Fibroblast of skin of left biceps (primary cell): ENCODE measurements around the gene ENPP7.

Experiments
- DNase-seq, 2 experiments: peaks; one replicate each; pipeline ENCODE4 v3.0.0-alpha.2; 2013; ENCODE audit warnings: low read depth in 2 of 2

The ENPP7 gene

DNA sequence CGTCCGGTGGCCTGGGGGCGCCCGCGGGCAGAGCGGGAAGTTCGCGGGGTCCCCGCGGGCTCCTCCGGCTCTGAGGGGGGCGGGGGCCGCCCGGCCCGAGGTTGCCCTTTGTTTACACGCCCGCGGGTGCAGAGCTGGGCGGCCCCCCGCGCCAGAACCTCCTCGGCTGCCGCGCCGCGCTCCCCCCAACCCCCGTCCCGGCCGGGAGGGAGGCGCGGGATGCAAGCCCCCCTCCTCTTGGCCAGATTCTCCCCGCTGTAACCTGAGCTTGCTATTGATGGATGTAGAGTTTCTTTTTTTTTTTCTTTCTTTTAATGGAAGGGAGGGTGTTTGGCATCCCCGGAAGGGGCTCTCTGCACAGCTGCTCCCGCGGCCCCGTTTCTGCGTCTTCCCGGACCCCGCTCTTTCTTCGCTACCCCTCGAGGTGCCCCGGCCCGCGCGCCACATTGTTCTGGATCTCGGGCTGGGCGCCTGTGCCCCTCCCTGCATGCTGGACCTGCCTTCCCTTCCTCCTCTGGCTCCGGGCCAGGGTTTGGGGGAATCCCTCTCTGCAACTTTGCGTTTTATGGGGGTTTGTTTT, 47.9 kb downstream of the ENPP7 start:
- no peak for DNase-seq

DNA sequence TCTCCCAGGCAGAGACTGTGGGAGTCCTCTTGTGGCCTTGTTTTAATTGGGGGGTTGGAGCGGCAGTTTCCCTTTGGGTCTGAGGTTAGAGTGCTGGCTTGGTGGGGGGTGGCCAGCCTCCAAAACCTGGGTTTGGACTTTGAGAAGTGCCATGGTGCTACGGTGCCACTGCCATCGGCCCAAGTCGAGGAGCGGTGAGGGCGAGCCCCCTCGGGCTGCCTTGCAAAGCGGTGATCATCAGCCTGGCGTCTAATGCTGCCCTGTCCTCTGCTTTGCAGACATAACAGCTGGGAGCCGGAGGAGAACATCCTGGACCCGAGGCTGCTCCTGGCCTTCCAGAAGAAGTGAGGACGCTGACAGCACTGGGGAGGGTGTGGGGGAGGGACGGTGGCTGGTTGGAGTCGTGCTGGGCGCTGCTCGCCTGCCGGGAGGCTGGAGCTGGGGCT, 48.4 kb downstream of the ENPP7 start:
- no peak for DNase-seq

DNA sequence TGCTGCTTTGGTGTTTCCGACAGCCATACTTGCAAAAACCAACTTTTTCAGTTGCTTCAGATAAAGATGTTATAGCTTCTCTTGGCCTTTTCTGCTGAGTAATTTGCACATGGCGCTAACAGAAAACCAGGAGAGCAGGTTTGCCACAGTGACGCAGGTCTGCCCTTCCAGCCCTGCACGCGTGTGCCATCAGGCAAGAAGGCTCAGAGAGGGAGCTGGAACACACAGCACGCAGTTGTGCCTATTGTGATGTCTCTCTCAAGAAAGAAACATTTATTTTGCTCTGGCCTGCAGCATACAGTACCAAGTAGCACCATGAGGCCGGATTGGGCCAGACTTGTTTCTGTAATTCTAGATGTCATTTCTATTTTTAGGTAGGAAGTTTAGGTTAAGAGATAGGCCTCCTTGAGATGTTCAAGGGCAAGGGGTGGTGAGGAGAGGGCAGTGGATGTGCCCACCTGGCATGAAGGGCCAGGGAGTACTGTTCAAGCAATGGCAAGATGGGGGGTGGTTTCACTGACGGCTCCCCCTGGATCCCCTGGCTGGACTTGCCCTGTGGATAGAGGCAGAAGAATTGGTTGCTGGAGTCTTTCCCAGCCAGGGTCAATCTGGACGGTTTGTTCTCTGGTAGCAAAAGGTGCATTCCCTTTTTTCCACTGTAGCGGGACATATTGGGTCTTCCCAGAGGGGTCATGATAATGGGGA, 49.1 kb downstream of the ENPP7 start:
- no peak for DNase-seq

DNA sequence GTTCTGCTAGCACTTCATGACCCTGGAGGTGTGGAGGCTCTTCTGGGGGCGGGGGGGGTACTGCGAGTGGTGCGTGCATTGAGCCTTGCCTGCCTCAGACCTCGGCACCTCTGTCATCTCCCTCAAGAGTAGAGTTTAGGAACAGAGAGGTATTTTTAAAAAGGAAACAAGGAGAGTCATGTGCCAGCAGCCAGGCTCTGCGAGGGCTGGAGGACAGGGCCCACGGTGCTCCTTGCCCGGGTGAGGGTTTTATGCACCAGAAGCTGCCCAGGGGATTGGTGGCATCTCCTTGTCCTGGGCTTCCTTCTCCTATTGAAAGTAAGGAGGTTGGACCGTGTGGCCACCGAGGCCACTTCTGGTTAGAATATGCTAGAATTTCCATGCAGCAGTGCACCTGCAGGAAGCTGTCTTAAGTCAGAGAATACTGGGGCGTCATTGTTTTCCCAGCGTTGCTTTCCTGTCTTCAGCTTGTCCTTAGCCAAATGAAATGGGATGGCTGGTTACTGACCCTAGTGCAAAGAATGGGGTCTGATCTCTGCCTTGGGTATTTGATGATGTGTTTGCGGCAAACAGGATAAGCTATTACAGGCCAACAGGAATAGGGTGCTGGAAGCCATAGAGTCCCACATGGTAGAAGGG, 50.4 kb downstream of the ENPP7 start:
- DNase-seq: no peak

DNA sequence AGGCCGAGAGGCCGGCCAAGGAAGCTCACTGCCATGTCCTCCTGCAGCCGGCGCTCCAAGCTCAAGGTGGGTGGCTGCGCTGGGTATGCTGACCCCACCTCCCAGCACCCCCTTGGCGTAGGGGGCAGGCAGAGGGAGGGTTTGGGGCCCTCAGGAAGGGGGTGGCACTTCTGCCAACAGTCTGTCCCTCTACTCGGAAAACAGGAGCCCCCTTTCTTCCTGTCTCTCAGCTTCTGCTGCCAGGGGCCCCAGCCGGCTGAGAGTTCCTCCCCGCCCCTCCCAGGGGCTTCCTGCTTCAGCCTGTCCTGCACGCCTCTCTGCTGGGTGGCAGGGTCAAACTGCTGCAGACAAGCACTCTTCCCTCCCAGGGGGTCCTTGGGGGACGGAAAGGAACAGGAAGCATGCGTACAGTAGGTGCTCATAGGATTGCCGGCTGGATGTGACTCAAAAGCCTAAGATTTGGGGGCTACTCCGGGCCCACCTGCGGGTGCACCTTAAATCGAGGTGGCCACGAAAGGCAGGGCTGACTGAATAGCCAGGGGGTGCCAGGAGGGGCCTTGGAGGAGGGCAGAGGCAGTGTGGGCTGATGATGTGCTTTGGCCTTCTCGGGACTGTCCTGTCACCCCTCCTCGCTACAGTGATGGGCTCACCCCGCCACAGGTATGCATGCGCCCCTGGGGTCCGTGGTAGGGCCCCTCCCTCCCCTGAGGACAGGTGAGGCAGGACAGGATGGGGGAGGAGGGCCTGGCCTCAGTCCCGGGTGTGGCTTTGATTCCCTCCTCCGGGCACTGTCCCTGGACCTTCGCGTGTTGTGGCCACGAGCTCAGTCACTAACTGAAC, 51.2 kb downstream of the ENPP7 start:
- no peak for DNase-seq

DNA sequence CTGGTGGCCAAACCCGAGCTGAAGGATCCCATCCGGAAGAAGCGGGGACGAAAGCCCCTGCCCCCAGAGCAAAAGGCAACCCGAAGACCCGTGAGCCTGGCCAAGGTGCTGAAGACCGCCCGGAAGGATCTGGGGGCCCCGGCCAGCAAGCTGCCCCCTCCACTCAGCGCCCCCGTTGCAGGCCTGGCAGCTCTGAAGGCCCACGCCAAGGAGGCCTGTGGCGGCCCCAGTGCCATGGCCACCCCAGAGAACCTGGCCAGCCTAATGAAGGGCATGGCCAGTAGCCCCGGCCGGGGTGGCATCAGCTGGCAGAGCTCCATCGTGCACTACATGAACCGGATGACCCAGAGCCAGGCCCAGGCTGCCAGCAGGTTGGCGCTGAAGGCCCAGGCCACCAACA, 53.1 kb downstream of the ENPP7 start:
- no peak for DNase-seq

DNA sequence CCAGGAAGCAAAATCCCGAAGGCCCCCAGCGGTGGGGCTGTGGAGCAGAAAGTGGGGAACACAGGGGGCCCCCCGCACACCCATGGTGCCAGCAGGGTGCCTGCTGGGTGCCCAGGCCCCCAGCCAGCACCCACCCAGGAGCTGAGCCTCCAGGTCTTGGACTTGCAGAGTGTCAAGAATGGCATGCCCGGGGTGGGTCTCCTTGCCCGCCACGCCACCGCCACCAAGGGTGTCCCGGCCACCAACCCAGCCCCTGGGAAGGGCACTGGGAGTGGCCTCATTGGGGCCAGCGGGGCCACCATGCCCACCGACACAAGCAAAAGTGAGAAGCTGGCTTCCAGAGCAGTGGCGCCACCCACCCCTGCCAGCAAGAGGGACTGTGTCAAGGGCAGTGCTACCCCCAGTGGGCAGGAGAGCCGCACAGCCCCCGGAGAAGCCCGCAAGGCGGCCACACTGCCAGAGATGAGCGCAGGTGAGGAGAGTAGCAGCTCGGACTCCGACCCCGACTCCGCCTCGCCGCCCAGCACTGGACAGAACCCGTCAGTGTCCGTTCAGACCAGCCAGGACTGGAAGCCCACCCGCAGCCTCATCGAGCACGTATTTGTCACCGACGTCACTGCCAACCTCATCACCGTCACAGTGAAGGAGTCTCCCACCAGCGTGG, 53.7 kb downstream of the ENPP7 start:
- DNase-seq: no peak

DNA sequence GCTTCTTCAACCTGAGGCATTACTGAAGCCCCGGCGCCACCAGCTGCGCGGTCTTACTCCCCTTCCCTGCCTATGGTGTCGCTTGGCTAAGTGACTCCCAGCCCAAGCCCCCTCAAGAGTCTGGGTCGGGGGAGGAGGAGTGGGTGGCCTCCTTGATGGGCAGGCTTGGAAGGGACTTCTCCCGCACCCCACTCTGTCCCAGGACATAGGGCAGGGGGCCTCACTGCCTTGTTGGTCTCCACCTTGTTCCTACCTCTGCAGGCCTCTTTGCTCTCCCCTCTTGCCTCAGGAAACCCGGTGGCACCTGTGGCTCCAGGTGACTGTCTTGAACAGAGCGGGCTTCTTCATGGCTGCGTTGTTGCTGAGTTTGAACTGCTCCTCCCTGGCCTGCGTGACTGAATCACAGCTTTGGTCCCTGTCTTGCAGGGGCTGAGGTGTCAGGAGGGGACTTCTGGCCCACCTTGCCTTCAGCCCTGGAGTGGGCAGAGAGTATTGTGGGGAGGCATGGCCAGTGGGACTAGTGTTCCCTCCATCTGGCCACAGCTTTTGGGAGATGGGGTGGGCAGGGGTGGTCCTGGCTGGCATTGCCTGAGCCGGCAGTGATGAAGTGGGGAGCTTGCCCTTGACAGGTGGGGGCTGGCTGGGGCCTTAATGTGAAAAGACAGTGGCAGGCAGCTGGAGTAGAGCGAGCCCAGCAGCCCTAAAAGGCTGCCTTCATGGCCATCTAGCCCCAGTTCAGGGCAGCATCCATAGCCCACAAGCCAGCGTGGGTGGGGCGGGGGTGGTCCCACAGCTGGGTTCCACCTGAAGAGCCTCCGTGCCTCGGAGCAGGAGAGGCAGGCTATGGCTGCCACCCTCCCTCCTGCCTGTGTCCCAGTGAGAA, 54.5 kb downstream of the ENPP7 start:
- no peak for DNase-seq

DNA sequence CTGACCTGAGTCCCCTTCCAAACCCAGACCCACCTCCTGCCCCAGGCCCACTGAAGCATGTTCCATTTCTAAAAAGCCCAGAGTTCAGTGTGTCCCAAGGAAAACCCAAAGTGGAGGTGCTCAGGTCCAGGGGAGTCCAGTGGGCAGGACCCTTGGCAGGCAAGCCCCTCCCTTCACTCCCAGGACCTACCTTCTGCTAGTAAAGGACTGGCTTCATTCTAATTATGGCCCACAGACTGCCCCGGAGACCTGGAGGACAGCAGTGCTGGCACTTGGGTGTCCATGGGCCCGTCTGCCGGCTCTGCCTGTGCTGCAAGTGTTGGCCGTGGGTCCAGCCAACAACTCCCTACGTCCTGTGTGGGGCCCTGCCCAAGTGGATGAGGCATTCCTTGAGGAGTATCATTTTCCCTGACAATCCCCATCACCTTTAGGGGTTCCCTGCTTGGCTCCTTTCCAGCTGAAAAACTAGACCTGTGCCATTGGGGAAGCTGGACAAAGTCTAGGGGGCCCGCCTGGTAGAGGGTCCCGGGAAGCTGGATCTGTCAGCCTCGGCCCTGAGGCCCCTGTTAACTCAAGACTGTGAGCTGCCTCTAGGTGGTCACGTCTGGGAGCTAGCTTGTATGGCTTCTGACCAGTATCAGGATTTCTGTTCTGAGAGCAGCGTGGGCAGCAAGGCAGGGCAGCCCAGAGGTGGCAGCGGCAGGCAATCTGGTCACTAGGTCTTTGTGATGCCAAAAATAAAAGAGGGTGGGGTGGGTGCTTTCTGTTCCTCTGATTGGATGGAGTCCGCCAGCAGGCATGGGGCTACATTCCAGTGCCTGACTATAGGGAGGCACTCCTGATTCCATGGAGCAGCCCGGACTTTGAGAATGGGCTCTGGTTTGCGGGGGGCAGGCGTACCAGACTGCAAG, 55.4 kb downstream of the ENPP7 start:
- DNase-seq: no peak

DNA sequence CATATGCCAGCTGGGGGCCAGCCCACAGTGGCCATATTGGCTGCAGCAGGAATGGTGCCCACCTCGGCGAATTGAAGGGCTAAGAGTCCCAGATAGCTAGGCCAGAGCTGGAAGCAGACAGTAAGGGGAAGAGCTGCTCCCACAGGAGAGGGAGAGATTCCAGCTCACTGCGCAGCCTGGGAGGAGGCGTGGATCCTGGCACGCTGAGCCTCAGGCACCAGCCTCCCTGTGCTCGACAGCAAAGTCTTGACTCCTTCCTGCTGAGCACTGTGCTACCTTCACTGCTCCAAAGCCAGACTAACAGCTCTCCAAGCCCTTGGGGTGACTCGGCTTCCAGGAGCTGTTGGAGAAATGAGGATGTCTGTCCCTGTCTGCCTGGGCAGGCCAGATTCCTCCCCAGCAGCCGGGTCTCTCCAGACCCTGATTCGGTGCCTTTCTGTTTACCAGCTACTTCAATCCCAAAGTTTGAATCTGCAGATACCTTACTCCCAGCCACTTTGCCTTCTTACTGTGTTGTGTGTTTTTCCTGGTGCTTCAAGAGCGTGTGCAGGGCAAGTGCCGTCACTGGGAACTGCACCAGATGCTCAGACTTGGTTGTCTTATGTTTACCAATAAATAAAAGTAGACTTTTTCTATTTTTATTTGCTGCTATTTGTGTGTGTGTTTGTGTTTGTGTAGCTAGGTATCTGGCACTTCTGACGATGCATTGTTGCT, 56.3 kb downstream of the ENPP7 start:
- DNase-seq: no peak

DNA sequence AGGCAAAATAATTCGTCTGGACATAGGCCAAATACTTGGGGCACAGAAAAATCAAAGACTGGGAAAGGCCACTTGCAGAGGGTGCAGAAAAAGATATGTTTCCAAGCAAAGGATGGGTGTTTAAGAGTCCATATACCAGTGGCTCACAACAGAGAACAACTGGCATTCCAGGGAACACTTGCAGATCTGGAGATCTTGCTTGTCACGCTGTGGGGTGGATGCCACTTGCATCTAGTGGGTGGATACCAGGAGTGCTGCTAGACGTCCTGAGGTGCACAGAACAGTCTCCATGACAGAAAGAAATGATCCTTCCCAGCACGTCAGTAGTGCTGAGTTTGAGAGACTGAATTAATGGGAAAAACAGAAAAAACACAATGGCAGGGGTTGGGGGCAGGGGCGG, 57.7 kb downstream of the ENPP7 start:
- no peak for DNase-seq

DNA sequence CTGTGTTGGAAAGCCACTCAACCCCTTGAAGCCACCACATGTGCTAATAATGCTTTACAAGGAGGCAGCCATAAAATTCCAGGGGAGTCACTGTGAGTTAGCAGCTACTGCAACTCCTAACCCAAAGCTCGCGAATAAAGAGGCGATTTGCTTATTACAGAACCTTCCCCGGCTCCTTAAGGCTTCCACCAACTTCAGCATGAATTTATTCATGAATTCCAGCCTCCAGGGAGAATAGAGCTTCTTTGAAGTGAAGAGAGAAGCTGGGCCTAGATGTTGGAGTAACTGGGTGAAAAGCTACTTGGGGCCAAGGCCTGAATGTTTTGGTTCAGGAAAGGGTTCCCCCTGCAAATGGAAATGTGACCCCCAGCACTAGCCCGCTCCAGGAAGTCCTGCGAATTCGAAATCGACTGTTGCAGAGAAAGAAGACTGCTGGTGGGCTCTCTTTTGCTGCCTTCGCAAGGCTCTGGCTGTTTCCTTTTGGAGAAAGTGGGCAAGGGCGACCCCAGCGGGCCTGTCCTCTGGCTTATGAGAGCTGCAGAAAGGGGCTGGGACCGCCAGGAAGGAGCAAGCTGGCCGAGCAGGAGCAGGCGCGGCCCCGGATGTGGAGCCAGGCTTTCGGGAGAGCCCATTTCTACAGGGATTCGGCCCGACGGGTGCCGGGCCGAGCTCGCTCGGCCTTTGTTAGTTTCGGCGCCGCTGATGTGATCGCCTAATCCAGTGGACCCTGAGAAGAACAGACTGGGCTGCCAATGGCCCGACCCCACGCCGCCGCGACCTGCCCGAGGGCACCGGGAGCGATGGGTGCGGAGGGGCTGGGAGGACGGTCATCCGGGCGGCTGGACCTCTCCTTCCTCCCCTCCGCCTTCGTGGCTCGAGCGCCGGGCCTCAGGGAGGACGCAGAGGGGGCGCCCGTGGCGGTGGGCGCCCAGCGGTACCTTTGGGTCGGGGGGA, 58.5 kb downstream of the ENPP7 start:
- DNase-seq: no peak

DNA sequence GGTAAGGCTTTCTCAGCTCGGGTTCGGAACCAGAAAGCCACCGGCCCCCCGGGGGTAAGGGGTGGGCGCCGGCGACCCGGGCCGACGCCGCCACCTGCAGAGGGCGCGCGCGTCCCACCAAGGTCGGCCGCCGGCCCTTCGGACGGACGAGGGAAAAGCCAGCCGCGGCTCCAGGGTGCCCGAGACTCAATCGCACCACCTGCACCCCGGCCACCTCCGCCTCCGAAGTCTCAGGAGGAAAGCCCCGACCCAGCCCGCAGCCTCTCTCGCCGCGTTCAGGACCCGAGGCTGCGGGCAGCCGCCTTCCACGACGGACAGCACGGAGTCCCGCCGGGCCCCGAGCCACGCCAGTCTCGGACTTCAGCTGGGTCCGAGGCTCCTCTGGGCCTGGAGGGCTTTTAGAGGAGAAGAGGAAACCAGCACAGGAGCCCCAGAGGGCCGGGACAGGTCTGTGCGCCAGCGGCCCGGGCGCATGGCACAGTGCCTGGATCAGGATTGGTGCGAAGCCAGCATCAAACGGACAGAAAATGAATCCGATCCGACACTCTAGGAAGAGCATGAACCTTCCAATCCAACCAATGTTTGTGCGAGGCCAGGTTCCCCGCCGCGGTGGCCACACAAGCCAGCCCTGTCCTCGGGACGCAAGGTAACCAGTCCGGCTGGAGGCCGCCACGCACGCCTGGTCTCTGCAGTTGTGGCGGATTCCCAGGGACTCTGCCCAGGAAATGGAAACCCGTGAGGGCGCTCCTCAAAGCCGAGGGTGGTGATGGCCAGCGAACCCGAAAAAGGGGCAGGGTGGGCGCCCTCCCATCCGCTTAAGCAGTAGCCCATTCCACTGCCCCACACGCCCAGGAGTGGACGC, 59.4 kb downstream of the ENPP7 start:
- no peak for DNase-seq

DNA sequence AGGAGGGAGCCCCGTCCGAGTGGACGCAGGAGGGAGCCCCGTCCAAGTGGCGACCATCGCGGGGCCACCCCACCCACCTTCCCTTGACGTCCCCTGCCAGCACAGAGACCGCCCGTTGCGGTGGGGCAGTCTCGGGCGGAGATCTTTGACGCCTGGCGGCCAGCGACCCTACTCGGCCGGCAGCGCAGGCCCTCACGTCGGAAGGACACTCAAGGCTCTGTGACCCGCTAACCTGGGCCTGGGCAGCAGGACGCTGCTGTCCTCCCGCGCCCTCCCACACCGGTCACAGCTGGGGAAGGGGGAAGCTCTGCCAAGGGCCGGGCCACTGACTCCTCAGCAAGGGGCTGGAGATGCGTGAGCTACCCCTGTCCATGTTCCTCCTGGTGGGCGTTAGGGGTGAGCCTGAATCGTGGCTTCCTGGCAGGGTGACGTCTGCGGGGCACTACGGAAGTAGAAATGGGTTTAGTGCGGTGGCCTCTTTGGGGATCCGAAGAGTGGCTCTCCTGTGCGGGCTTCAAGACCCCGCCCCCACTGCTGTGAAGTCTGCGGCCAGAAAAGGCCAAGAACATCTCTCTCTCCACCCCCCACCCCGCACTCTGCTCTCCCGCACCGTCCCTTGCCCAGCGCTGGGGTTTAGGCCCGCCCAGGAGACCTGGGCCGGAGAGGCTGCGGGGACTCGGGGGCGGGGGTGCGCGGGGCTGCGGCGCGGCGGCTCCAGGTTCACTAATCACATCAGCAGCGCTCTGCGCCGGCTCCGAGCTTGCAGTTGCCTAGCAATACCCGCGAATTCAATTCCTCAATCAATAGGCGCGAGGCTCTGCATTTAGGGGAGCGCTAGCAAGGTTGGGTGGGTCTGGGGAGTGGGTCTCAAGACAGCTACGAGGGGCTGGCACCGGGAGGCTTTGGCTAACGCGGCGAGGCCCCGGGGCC, 60.3 kb downstream of the ENPP7 start:
- DNase-seq: no peak

DNA sequence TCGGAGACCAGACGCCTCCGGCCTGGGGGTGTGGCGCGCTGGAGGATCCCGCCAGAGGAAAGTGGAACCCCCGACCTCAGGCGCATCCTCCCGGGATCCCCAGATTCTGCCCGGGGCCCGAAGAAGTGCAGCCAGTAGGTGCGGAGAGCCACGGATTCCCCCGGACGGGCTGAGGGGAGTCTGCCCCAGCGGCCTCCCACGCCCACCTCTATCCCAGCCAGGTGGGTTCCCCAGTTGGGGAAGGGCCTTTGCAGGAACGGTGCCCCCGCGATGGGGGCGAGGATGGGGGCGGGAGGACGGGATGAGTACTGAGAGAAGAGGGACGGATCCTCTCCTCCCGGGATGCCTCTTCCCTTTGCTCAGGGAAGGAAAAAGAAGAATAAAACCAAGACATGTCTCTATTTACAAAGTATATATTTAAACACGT, 61.0 kb downstream of the ENPP7 start:
- no peak for DNase-seq
